Right cardiac atrium (tissue), 5 donors: ENCODE measurements around the gene PRR5L. TPM values are rescaled to one million over a fixed set of nuclear protein-coding genes. Genes with fewer than 3 reads are reported as not detected.

Experiments
- ATAC-seq, 2 donors: fragments of 200-7000 bp; cut with Tn5 transposase; one replicate each; pipeline versions ENCODE4 v1.8.0 to v1.9.1; 2020; ENCODE audit warnings: moderate library complexity in 2 of 2, mild to moderate bottlenecking in 1 of 2
- DNase-seq, 3 donors: peaks; one replicate each; pipeline ENCODE4 v3.0.0-alpha.2; 2020
- H3K27ac ChIP-seq: one replicate; pipeline ENCODE4 v1.5.1; 2013; ENCODE audit warnings: mild to moderate bottlenecking, low read length, control low read depth, moderate library complexity
- H3K27me3 ChIP-seq: one replicate; pipeline ENCODE4 v1.6.1; 2013; ENCODE audit not compliant: control insufficient read depth, insufficient read depth
- H3K4me1 ChIP-seq: one replicate; pipeline ENCODE4 v1.6.1; 2013; ENCODE audit warnings: low read length; ENCODE audit not compliant: control insufficient read depth, insufficient read depth
- H3K4me3 ChIP-seq: one replicate; pipeline ENCODE4 v1.5.1; 2013; ENCODE audit warnings: low read length, control low read depth
- H3K9me3 ChIP-seq: one replicate; pipeline ENCODE4 v1.6.1; 2013; ENCODE audit warnings: low read length; ENCODE audit not compliant: control insufficient read depth
- WGBS: extraction: QIAGEN DNeasy Blood & Tissue Kit; methylation state at CpG from one replicate; pipeline ENCODE4 v1.1.7; 2013; 5-methylcytosine and 5-hydroxymethylcytosine counted together
- intact Hi-C, 4 donors: fragments of 100-400 bp; cut with DNase I; formaldehyde crosslinking; loops; one replicate each; pipeline versions ENCODE4 v1.11.0 to v1.14.0; 2022 to 2023
- polyA plus RNA-seq: library from polyadenylated mRNA; stranded (reverse); fragments of 200-250 nt; gene quantifications from one replicate; pipeline ENCODE4 v1.2.3, GENCODE V29; 2013
- total RNA-seq, 4 donors: library from RNA; stranded (reverse); fragmentation: NEBNext Ultra II Directional; extraction: Animal tissue kit (Norgen Biotek cat#: 25700); gene quantifications; one replicate each; pipeline ENCODE4 v1.2.1, GENCODE V29; 2021
- donor health status: healthy with polysubstance abuse.
- donor health status: DM: no; HTN: yes; CAD: no.
- donor health status: DM: no; HTN: no; CAD: no.
- donor health status: DM: no; HTN: yes; CAD: no; lungs with severe emphysema.
- donor health status: DM: yes; HTN: yes; CAD: no.

PRR5L gene
- total and polyA plus RNA-seq, 5 donors: 0.52 to 5.0 (median 2.4) TPM

DNA sequence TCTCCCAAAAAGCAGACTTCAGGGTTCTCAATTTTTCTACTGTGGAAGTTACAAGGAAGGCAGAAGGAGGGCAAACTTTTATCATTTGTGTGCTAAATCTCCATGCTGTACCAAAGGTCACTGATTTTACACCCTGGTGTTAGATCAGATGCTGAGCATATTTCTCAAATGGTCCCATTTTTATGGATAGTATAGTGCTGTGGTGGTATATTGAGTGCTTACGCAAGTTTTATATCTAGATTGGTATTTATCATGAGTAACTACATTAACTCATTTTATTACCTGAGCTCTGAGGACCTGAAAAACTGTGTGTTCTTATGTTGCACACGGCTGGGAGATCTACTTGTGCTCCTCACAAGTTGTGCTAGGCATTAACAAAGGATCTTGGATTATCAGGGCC, 75.1 kb downstream of the PRR5L start:
- Histone ChIP-seq H3K27me3 (no peaks in the 10 kb centered on the region), H3K9me3 (no peaks in the 10 kb centered on the region), H3K27ac (no peak overlapping the region), H3K4me3 (no peak overlapping the region), H3K4me1 (no peaks in the 10 kb centered on the region)
- intact Hi-C loops: no loop called here
- DNase-seq: no peak
- WGBS: 97% methylated on average over 2 of the region's 2 CpGs
- ATAC-seq: no peak

GRCh38 chr11:36371590-36371989, 75.5 kb downstream of the PRR5L start:
- ATAC-seq: no peak
- Histone ChIP-seq H3K27me3 (no peaks in the 10 kb centered on the region), H3K9me3 (no peaks in the 10 kb centered on the region), H3K4me1 (no peaks in the 10 kb centered on the region), H3K4me3 (no peak overlapping the region), H3K27ac (no peak overlapping the region)
- intact Hi-C loops: no loop called here
- DNase-seq: no peak
- WGBS: 88% methylated on average over 7 of the region's 7 CpGs

DNA sequence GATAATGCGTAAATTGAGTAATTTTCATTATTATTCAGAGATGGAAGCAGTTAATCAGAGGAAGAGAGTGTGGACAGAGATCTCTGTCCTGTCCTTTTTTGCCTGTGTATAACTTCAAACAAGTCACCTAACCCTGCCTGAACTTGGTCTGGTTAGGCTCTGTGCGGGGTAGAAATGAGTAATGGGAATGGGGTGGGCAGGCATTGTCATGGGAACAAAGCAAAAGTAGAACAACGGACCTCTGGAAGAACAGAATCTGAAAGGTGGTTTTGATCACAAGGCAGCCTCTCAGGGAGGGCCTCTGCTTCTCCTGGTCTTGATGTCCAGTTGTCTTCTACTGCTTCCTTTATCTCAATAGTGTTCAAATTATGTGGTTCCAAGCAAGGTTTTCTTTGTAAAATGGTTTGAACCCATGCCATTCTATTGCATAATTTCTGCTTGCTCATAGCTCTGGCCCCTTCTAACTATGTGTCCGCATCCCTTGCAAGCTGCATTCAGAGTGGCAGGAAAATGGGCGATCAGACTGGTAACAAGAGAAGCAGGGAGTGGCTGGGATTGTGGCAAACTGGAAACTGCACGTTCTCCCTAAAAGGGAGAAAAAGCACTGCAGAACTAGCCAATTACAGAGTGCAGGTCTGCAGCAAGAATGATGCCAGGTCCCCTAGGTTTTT, 76.1 kb downstream of the PRR5L start:
- no peaks in the 10 kb centered on the region for H3K4me1 ChIP-seq
- no peak overlapping the region for H3K27ac ChIP-seq
- ATAC-seq: peak in 1 of 2 donors; percentile 24
- H3K27me3 ChIP-seq: no peaks in the 10 kb centered on the region
- no peak overlapping the region for H3K4me3 ChIP-seq
- no peaks in the 10 kb centered on the region for H3K9me3 ChIP-seq
- DNase-seq: no peak
- intact Hi-C loops: no loop called here
- 74% methylated on average over 6 of the region's 6 CpGs for WGBS

- intact Hi-C loops: no loop called here
- 66% methylated on average over 6 of the region's 6 CpGs for WGBS
- Histone ChIP-seq H3K27ac (no peak overlapping the region), H3K27me3 (no peaks in the 10 kb centered on the region), H3K4me1 (no peaks in the 10 kb centered on the region), H3K9me3 (no peaks in the 10 kb centered on the region), H3K4me3 (no peak overlapping the region)
- ATAC-seq: no peak
- DNase-seq: peak in 2 of 3 donors; percentile 51 to 63
Observed at GRCh38 chr11:36373016-36374010, 77.2 kb downstream of the PRR5L start.

DNA sequence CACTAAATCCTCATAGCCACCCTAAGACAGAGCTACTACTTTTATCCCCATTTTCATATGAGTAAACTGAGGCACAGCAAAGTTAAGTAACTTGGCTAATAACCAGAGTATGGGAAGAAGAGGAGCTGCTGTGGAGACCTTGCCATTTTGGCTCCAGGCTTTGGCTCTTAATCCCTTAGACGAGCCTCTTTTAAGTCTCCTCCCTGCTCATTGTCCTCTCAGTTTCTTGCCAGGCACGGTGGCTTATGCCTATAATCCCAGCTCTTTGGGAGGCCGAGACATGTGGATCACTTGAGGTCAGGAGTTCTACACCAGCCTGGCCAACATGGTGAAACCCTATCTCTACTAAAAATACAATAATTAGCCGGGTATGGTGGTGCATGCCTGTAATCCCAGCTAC, 78.6 kb downstream of the PRR5L start:
- Histone ChIP-seq H3K9me3 (no peaks in the 10 kb centered on the region), H3K4me1 (no peaks in the 10 kb centered on the region), H3K27ac (no peak overlapping the region), H3K27me3 (no peaks in the 10 kb centered on the region), H3K4me3 (no peak overlapping the region)
- DNase-seq (no peak), ATAC-seq (no peak)
- 69% methylated on average over 4 of the region's 4 CpGs for whole genome bisulfite sequencing
- intact Hi-C loops: no loop called here

DNA sequence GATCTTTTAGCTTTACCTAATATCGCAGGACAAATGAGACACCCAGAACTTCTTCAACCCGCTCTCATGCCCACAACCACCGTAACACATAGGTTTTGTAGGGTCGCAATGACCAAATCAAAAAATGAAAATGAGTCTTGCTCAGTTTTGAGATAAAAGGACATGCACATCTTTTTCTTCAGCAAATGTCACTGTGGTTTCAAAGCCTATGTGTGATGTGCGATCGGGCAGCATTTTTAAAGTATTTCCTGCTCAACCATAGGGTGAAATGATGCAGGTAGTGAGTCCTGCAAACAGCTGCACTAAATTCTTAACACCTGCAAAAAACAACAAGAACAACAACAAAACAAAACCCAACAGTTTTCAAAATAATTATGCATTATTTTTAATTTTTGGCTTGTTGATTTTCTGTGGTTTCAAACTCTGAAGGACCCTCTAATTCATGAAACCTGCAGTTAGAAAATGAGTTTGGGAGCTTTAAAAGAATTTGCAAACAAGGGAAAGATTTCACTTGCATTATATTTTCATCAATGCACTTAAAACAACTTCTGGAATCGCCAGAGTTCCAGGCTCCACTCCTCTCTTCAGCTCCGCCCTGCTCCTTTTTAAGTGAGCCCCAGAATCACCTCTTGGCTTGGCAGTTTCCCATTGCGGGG, 79.4 kb downstream of the PRR5L start:
- H3K27ac ChIP-seq: no peak overlapping the region
- intact Hi-C loops: no loop called here
- no peaks in the 10 kb centered on the region for H3K4me1 ChIP-seq
- WGBS: 65% methylated on average over 9 of the region's 9 CpGs
- DNase-seq (no peak), ATAC-seq (no peak)
- H3K4me3 ChIP-seq: peak overlapping the region; percentile 33
- no peaks in the 10 kb centered on the region for H3K9me3 ChIP-seq
- no peaks in the 10 kb centered on the region for H3K27me3 ChIP-seq

GRCh38 chr11:36376009-36376887, 80.2 kb downstream of the PRR5L start:
- Histone ChIP-seq H3K27me3 (no peaks in the 10 kb centered on the region), H3K9me3 (no peaks in the 10 kb centered on the region), H3K27ac (no peak overlapping the region), H3K4me1 (no peaks in the 10 kb centered on the region), H3K4me3 (peak overlapping the region; percentile 33)
- peak; percentile 40 to 76 (median 72) for DNase-seq
- 1% methylated on average over 55 of the region's 55 CpGs for WGBS
- intact Hi-C loops: no loop called here
- ATAC-seq: peak; percentile 38 to 66

GRCh38 chr11:36376888-36377758, 81.0 kb downstream of the PRR5L start:
- DNase-seq: peak; percentile 66 to 84 (median 81)
- Histone ChIP-seq H3K9me3 (no peaks in the 10 kb centered on the region), H3K4me1 (no peaks in the 10 kb centered on the region), H3K4me3 (peak overlapping the region; percentile 33), H3K27ac (no peak overlapping the region), H3K27me3 (no peaks in the 10 kb centered on the region)
- WGBS: under 1% methylated on average over 68 of the region's 68 CpGs
- intact Hi-C loops: no loop called here
- peak; percentile 81 to 93 for ATAC-seq

GRCh38 chr11:36377759-36378564, 81.9 kb downstream of the PRR5L start:
- ATAC-seq: no peak
- Histone ChIP-seq H3K9me3 (no peaks in the 10 kb centered on the region), H3K27ac (no peak overlapping the region), H3K27me3 (no peaks in the 10 kb centered on the region), H3K4me3 (peak overlapping the region; percentile 33), H3K4me1 (no peaks in the 10 kb centered on the region)
- 19% methylated on average over 22 of the region's 22 CpGs for WGBS
- DNase-seq: no peak
- intact Hi-C loops: no loop called here
